GM12865 (cell line): ENCODE results near the gene PRIMPOL.
"Not testable (repeated sequence)": the region's sequence is repeated elsewhere in the genome, so short reads cannot be mapped to it uniquely, and the experiment has no call there.

Experiments
- DNase-seq: peaks from one replicate; pipeline ENCODE4 v3.0.0; 2010; ENCODE audit warnings: low read depth
- H3K4me3 ChIP-seq: 2 replicates; pipeline ENCODE4 v1.5.1; 2011; ENCODE audit warnings: mild to moderate bottlenecking, low read depth, low read length, control low read depth
- CTCF ChIP-seq: IDR thresholded peaks from 2 replicates; pipeline ENCODE4 v1.5.1; 2011; ENCODE audit warnings: low read length, control low read depth, low read depth, inconsistent platforms; ENCODE audit not compliant: insufficient read depth; ENCODE audit errors: missing control alignments

PRIMPOL gene

GRCh38 chr4:184729946-184730345, 80.4 kb downstream of the PRIMPOL start:
- H3K4me3 ChIP-seq = no peak overlapping the region
- no peak for DNase-seq
- no peak for TF ChIP-seq CTCF

GRCh38 chr4:184731056-184731455, 81.5 kb downstream of the PRIMPOL start:
- no peak overlapping the region for H3K4me3 ChIP-seq
- TF ChIP-seq CTCF = no peak
- DNase-seq = no peak

GRCh38 chr4:184732126-184732525, 82.6 kb downstream of the PRIMPOL start:
- peak; percentile 23 for DNase-seq
- no peak for TF ChIP-seq CTCF
- H3K4me3 ChIP-seq = peak overlapping the region; percentile 82

GRCh38 chr4:184733654-184734524, 84.4 kb downstream of the PRIMPOL start, which contains the start of gene CENPU:
TSS of gene CENPU (minus strand) at chr4:184734096. CDS start at chr4:184734062, 34 bp downstream.
- DNase-seq = peak; percentile 99
- TF ChIP-seq CTCF = no peak
- peak within 1 kb of the TSS; percentile 82 for H3K4me3 ChIP-seq

GRCh38 chr4:184734758-184735157, 85.2 kb downstream of the PRIMPOL start:
- peak overlapping the region; percentile 82 for H3K4me3 ChIP-seq
- no peak for DNase-seq
- TF ChIP-seq CTCF = no peak

GRCh38 chr4:184739575-184739974, 90.0 kb downstream of the PRIMPOL start:
- DNase-seq = not testable (repeated sequence)

GRCh38 chr4:184740980-184741391, 91.4 kb downstream of the PRIMPOL start:
- H3K4me3 ChIP-seq = no peak overlapping the region
- no peak for TF ChIP-seq CTCF
- DNase-seq = no peak

More at GRCh38 chr4:184739575-184739974, 90.0 kb downstream of the PRIMPOL start:
- H3K4me3 ChIP-seq = not testable (repeated sequence)

- DNase-seq, H3K4me3 ChIP-seq: not testable (repeated sequence)
These were observed 92.1 kb downstream of the PRIMPOL start for GRCh38 chr4:184741651-184742050.
